D341Med (cell line): Measurements from ENCODE around the gene ATMIN.

Experiments used
- DNase-seq: peaks from one replicate; pipeline ENCODE4 v3.0.0; 2012; ENCODE audit warnings: low spot score

ATMIN gene, protein sequence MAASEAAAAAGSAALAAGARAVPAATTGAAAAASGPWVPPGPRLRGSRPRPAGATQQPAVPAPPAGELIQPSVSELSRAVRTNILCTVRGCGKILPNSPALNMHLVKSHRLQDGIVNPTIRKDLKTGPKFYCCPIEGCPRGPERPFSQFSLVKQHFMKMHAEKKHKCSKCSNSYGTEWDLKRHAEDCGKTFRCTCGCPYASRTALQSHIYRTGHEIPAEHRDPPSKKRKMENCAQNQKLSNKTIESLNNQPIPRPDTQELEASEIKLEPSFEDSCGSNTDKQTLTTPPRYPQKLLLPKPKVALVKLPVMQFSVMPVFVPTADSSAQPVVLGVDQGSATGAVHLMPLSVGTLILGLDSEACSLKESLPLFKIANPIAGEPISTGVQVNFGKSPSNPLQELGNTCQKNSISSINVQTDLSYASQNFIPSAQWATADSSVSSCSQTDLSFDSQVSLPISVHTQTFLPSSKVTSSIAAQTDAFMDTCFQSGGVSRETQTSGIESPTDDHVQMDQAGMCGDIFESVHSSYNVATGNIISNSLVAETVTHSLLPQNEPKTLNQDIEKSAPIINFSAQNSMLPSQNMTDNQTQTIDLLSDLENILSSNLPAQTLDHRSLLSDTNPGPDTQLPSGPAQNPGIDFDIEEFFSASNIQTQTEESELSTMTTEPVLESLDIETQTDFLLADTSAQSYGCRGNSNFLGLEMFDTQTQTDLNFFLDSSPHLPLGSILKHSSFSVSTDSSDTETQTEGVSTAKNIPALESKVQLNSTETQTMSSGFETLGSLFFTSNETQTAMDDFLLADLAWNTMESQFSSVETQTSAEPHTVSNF

GRCh38 chr16:81035398-81035974 lies at the start of gene ATMIN:
Gene ATMIN, plus strand, starts transcription at chr16:81035842. Its CDS starts 29 bp downstream, at chr16:81035871.
- peak; percentile 98 for DNase-seq

GRCh38 chr16:80986557-80986956 lies 49.1 kb upstream of the ATMIN start:
- DNase-seq = no peak

- no peak for DNase-seq
Measured at GRCh38 chr16:80988756-80989155, 46.9 kb upstream of the ATMIN start.

DNA sequence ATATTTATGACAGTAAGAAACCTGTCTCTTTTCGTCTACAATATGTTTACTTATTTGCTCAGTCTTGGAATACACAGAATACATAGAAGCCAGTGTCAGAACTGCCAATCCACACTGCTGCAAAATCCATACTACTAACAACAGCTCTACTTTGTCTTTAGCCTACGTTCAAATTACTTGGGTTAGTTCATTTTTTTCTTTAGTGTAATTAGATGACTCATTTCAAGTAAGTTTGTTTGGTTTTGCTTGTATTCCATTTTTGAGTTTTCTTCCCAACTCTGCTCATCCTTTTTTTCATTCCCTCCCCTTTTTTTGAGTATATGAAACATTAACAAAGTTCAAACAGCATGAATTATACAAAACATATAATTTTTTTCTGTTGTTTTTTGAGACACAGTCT lies 45.8 kb upstream of the ATMIN start:
- no peak for DNase-seq

GRCh38 chr16:80990577-80990976 lies 45.1 kb upstream of the ATMIN start:
- no peak for DNase-seq

DNA sequence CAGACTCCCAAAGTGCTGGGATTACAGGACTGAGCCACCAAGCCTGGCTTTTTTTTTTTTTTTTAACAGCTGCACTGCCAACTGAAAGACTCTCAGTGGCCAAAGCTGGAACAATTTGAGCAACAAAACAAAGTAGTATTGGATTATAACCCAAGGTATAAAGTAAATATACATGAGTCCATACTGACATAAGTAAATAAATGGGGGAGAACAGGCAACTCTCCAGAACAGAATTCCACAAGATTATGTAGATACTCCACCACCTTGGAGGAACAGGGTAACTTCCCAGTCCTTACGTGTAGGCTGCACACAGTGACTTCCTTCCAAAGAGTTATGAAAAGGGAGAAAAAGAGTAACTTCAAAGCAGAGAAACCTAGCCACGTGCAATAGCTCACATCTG lies 44.7 kb upstream of the ATMIN start:
- DNase-seq = no peak

- no peak for DNase-seq
Measured at GRCh38 chr16:80991792-80992430, 43.7 kb upstream of the ATMIN start.

DNA sequence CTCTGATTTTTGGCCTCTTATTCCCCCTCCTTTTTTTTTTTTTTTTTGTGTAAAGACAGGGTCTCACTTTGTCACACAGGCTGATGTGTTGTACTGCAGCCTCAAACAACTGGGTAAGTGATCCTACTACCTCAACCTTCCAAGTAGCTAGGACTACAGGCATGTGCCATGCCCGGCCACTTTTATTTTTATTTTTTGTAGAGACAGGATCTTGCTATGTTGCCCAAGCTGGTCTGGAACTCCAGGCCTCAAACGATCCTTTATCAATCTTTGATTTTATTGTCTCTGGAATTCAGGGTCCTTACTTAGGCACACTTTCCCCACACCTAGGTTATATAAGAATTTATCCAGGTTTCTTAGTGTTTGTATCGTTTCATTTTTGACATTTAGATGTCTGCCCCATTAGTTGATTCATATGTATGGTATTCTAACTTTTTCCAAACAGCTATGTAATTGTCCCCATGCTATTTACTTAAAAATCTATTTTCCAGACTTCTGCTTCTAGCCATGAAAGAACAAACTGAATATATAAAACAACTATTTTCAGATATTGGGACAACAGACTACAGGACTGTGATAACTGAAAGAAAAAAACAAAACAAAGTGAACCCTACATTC lies 42.9 kb upstream of the ATMIN start:
- no peak for DNase-seq

- no peak for DNase-seq
Measured at GRCh38 chr16:80993307-80993706, 42.3 kb upstream of the ATMIN start.

DNA sequence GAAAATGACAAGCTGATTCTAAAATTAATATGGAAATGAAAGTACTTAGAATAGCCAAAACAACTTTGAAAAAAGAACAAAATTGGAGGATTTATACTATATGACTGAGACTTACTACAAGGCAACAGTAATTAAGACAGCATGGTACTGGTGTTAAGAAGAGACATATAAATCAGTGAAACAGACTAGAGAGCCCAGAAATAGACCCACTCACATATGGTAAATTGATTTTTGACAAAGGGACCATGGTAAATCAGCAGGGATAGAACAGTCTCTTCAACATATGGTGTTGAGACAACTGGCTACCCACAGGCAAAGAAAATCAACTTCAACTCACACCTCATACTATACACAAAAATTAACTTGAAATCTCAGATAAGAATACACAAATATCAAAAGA lies 41.8 kb upstream of the ATMIN start:
- no peak for DNase-seq

GRCh38 chr16:80994451-80994850 lies 41.2 kb upstream of the ATMIN start:
- no peak for DNase-seq

DNA sequence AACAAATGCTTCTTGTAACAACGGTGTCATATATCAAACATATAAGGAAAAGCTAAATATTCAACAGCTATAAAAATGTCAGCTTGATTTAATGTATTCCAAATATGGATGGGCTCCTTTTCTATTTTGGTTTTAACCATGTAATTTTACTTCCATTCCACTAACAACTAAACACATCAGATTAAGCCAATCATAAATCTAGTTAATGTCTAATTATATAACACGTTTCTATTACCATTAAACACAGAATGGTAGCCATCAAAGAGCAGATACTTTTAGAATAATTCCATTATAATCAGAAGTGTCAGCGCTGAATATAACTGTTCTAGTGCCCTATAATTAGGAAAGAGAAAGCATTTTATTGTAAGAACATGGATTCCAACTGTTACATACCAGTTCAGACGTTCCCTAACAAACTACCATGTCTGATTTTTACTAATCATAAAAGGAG lies 38.9 kb upstream of the ATMIN start:
- no peak for DNase-seq

DNA sequence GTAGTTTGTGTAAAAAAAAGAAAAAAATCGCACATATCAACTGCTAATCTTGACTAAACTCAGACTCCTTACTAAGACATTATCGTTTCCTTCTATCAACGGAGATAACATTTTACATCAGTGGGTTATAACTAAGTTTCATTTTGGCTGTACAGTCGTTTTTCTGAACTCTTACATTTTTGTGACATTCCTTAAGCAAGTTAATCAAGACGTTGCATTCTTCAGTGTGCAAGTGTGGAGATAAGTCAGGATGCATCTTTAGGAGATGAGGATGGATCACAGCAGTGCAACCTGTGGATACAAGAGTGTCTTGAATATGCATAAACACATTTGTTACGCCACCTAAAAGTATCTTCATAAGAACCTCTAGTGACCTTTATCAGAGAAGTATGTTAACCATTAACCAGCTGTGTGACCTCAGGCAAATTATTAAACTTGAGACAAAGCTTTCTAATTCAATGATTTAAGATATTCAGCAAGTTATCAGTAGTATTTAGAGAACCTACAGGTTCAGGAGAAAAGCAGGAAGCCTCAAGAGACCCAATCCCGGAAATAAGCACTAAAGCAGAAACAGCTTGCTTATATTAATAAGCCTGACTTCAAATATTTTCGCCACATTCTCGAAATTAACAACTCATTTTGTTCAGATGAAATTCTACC lies 38.4 kb upstream of the ATMIN start:
- DNase-seq = no peak

- no peak for DNase-seq
Measured at GRCh38 chr16:80997964-80998620, 37.5 kb upstream of the ATMIN start.

- no peak for DNase-seq
Measured at GRCh38 chr16:81000873-81001272, 34.8 kb upstream of the ATMIN start.

- no peak for DNase-seq
Measured at GRCh38 chr16:81001330-81001729, 34.3 kb upstream of the ATMIN start.

DNA sequence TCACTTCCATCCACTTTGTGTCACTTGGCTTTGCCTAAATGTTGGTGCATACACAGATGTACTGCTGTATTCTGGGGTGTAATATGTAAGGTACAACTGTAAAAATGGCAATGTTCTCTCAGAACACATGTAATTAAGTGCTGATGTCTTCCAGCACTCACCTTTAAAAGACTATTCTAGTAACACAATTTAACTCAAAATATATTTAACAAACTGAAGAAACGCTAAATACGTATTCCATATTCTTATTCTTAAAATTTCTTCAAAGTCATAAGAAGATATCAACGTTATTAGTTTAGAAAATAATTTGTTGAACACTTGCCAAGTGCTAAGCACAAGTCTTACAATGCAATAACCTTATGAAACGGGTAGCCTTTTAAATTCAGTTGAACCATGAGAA lies 32.6 kb upstream of the ATMIN start:
- no peak for DNase-seq

- no peak for DNase-seq
Measured at GRCh38 chr16:81003610-81004460, 31.8 kb upstream of the ATMIN start.

- DNase-seq = peak; percentile 31
Measured at GRCh38 chr16:81004646-81005353, 30.8 kb upstream of the ATMIN start.
